Body of pancreas (tissue), 4 donors: Measurements from ENCODE around the gene PTPRN. TPM values are rescaled to one million over a fixed set of nuclear protein-coding genes. Genes with fewer than 3 reads are reported as not detected.
A peak's percentile ranks its signal among the peaks of the same experiment; 100 is the strongest.

ENCODE experiments used
- ATAC-seq: fragments of 150-250 bp; one replicate; pipeline ENCODE4 v1.9.1; 2016
- DNase-seq, 4 donors: peaks; one replicate each; pipeline ENCODE4 v3.0.0-alpha.2; 2019
- H3K27ac ChIP-seq, 4 donors: fragments of 200-600 bp; sonication (generic); 1 replicate in 3 of 4; 2 replicates in 1 of 4; pipeline versions ENCODE4 v1.5.1 to v1.6.1; 2016 to 2019; ENCODE audit warnings: mild to moderate bottlenecking in 1 of 4, mixed read lengths in 1 of 4, moderate library complexity in 1 of 4
- H3K27me3 ChIP-seq, 2 donors: fragments of 200-600 bp; sonication (generic); one replicate each; pipeline ENCODE4 v1.6.0; 2016; ENCODE audit warnings: mild to moderate bottlenecking in 1 of 2
- H3K36me3 ChIP-seq, 2 donors: fragments of 200-600 bp; sonication (generic); replicated peaks in 1 of 2; 2 replicates each; pipeline ENCODE4 v1.5.1; 2016; ENCODE audit warnings: low read depth in 2 of 2; ENCODE audit not compliant: insufficient read depth in 1 of 2
- H3K4me1 ChIP-seq: fragments of 200-600 bp; sonication (generic); one replicate; pipeline ENCODE4 v1.6.0; 2016
- H3K4me3 ChIP-seq, 2 donors: fragments of 200-600 bp; sonication (generic); 1 replicate in 1 of 2; 2 replicates in 1 of 2; pipeline ENCODE4 v1.5.1; 2016 to 2019
- H3K9me3 ChIP-seq, 3 donors: fragments of 200-600 bp; sonication (generic); 1 replicate in 2 of 3; 2 replicates in 1 of 3; pipeline ENCODE4 v1.5.1; 2016
- POLR2A ChIP-seq, 3 donors: fragments of 450-650 bp; IDR thresholded peaks; one replicate each; pipeline ENCODE4 v1.6.1; 2016; ENCODE audit warnings: antibody characterized with exemption in 3 of 3, mild to moderate bottlenecking in 2 of 3
- WGBS, 2 donors: methylation state at CpG; one replicate each; pipeline ENCODE4 v1.1.5; 2017; 5-methylcytosine and 5-hydroxymethylcytosine counted together
- intact Hi-C: fragments of 100-400 bp; cut with DNase I; formaldehyde crosslinking; loops from one replicate; pipeline ENCODE4 v1.15.1; 2023
- total RNA-seq, 2 donors: library from RNA; depleted of rRNA; stranded (reverse); fragments of >200 nt; gene quantifications; one replicate each; pipeline ENCODE4 v1.1.0, GENCODE V29; 2016
- TF ChIP-seq, protein P1 (sequence below), 7 experiments: fragments of 450-650 bp in 4 of 7; fragments of 200-600 bp in 3 of 7; sonication (generic) in 3 of 7; IDR thresholded peaks; one replicate each; pipeline ENCODE4 v1.5.1; 2016 to 2019; ENCODE audit warnings: antibody characterized with exemption in 7 of 7

PTPRN gene
- total RNA-seq, 2 donors from 2014 or later: 18.7 to 19.8 TPM

DNA sequence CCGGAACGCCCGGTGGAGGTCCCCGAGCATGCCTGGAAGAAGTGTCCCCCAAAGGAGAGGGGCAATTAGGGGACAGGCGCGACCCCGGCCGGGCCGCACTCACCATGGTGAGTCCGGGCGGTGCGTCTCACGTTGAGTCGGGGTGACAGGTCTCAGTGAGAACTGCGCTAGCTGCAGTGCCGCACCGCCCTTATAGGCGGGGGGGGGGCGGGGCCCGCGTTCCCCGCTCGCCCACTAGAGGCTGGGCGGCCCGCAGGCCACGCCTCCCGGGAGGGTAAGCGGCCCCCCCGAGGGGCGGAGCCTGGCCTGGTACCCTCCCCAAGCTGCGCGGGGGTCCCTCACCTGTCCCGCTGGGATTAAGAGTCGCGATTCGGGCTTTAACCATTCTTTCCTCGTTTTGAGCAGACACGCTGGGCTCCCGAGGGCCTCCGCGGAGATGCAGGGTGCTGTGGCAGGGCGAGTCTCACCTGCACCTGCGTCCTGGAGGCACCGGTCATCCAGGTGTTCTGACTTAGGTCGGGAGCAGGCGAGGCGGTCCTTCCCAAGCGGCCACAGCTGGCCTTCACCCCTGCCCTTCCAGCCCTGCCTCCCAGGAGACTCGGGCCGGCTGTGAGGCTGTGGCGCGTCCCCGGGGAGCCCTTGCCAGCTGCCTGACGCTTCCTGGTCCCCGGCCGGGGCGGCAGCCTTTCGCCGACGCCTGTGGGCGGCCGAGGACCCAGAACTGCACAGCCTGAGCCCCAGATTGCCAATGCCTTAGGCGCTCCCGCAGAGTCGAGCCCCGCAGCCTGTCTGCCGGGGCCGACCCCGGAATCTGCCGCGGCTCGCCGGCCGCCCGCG is 55.2 kb downstream of the PTPRN start, which contains the start of gene TUBA4A:
TUBA4A (minus strand) TSS at position 166 of the 837 bp plus-strand sequence; CDS start at position 106, 60 bp downstream.
- no peaks in the 10 kb centered on the region for H3K9me3 ChIP-seq
- H3K27ac ChIP-seq: peak within 1 kb of the TSS; percentile 77 to 96 (median 86)
- ATAC-seq (peak; percentile 81), DNase-seq (peak; percentile 90 to 95 (median 92))
- H3K36me3 ChIP-seq: peaks cover 0 to 2% of the 10 kb centered on the region in 2 donors
- WGBS, 2 donors: 1% methylated on average over 45 of the region's 76 CpGs; no CpG with 5 or more reads in 1 of the 2 donors
- intact Hi-C loops: no loop called here
- H3K4me1 ChIP-seq: peaks cover 53% of the 10 kb centered on the region
- peak within 1 kb of the TSS; percentile 20 to 67 for H3K4me3 ChIP-seq
- H3K27me3 ChIP-seq: no peaks in the 10 kb centered on the region
- TF ChIP-seq, protein P1, sequence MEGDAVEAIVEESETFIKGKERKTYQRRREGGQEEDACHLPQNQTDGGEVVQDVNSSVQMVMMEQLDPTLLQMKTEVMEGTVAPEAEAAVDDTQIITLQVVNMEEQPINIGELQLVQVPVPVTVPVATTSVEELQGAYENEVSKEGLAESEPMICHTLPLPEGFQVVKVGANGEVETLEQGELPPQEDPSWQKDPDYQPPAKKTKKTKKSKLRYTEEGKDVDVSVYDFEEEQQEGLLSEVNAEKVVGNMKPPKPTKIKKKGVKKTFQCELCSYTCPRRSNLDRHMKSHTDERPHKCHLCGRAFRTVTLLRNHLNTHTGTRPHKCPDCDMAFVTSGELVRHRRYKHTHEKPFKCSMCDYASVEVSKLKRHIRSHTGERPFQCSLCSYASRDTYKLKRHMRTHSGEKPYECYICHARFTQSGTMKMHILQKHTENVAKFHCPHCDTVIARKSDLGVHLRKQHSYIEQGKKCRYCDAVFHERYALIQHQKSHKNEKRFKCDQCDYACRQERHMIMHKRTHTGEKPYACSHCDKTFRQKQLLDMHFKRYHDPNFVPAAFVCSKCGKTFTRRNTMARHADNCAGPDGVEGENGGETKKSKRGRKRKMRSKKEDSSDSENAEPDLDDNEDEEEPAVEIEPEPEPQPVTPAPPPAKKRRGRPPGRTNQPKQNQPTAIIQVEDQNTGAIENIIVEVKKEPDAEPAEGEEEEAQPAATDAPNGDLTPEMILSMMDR (IDR thresholded peaks at IDR 0.05): peak in 4 of 7 experiments; percentile 23 to 51 (median 42)
- TF ChIP-seq POLR2A (IDR thresholded peaks at IDR 0.05): peak; percentile 96 to 97 (median 97)

DNA sequence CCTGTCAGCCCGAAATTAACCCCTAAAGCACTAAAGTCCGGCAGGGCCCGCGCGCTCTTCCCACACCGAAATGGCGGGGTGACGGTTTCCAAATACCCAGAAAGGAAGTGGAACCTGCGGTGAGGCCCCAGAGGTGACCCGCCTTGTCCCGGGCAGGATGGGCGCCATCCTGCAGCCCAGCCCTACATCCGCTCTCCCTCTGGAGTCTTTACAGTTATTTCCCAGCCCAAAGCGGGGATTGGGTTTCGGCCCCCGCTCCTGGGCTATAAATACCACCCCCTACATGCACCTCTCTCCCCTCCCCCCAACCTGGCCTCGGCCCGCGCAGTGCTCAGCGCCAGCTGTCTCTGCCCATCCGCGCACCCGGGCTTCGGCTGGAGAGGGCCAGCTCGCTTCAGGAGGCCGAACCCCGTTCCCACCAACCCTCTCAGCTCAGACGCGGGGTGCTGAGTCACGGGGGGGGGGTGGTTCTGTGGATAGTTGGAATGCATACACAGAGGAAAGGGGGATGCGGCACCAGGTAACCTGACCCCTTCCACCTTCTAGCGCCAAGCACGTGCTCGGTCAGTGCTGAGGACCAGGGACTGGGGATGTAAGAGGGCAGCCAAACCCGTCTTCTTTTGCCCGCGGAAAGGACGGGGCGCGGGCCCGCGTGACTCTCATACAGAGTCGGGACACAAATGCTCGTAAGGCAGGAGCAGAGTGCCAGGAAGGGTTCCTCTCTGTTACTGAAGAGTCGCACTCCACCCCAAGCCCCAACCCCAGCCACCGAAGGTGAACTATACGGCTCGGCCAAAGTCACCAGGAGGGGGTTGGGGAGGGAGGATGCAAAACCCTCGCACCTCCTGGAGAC is 56.1 kb downstream of the PTPRN start, which contains the start of gene TUBA4B:
TUBA4B (plus strand) TSS at position 344 of the 853 bp plus-strand sequence; CDS start at position 509, 165 bp downstream.
- Histone ChIP-seq H3K27me3 (no peaks in the 10 kb centered on the region), H3K4me3 (peak within 1 kb of the TSS; percentile 20 to 67), H3K9me3 (no peaks in the 10 kb centered on the region), H3K4me1 (peaks cover 62% of the 10 kb centered on the region), H3K27ac (peak within 1 kb of the TSS; percentile 77 to 96 (median 86)), H3K36me3 (peaks cover 0 to 2% of the 10 kb centered on the region in 2 donors)
- no peak for TF ChIP-seq POLR2A (IDR thresholded peaks at IDR 0.05)
- TF ChIP-seq, protein P1 (IDR thresholded peaks at IDR 0.05): no peak
- ATAC-seq (peak; percentile 2), DNase-seq (peak; percentile 48 to 59 (median 52))
- intact Hi-C loops: no loop called here
- WGBS, 2 donors: 2 to 5% methylated on average over 25 to 49 of the region's 49 CpGs

DNA sequence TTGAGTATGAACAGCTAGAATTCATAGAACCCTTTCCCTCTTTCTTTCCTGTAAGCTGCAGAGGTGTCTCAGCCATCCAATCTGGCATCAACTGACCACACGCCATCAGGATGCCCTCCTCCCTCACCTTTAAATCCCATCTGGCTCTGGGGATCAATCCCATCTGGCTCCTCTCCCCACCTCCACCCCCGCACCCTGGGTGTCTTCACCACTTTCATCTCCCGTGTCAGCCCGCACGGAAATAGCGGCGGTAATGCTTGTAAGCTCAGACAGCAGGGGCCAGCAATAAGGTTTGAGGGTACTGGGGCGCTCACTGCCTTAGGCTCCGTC is 56.7 kb downstream of the PTPRN start:
- Histone ChIP-seq H3K27ac (peak overlapping the region; percentile 77 to 96 (median 86)), H3K36me3 (peaks cover 0 to 2% of the 10 kb centered on the region in 2 donors), H3K27me3 (no peaks in the 10 kb centered on the region), H3K4me3 (peak overlapping the region; percentile 17 to 67), H3K9me3 (no peaks in the 10 kb centered on the region), H3K4me1 (peaks cover 68% of the 10 kb centered on the region)
- ATAC-seq: no peak
- intact Hi-C loops: no loop called here
- WGBS, 2 donors: 12 to 18% methylated on average over 9 of the region's 9 CpGs
- TF ChIP-seq, protein P1 (IDR thresholded peaks at IDR 0.05): no peak
- no peak for TF ChIP-seq POLR2A (IDR thresholded peaks at IDR 0.05)
- peak in 1 of 4 donors; percentile 35 for DNase-seq

DNA sequence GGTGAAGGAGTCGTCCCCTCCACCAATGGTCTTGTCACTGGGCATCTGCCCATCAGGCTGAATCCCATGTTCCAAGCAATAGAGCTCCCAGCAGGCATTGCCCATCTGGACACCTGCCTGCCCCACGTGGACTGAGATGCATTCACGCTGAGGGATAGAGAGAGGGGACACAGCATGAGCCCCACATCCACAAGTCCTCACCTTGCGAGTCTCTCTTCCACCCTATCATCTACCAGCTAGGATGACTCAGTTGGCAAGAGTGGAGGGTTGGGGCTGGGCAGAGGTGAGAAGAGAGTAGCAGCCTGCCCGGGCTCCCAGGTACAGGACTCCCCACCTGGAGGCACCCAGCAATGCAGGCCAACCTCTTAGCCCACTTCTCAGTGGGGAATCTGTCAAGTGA is 57.1 kb downstream of the PTPRN start:
- H3K4me1 ChIP-seq: peaks cover 72% of the 10 kb centered on the region
- intact Hi-C loops: no loop called here
- H3K9me3 ChIP-seq: no peaks in the 10 kb centered on the region
- peak overlapping the region; percentile 77 to 96 (median 86) for H3K27ac ChIP-seq
- peaks cover 0 to 2% of the 10 kb centered on the region in 2 donors for H3K36me3 ChIP-seq
- no peak for TF ChIP-seq POLR2A (IDR thresholded peaks at IDR 0.05)
- TF ChIP-seq, protein P1 (IDR thresholded peaks at IDR 0.05): no peak
- DNase-seq (peak in 2 of 4 donors; percentile 30 to 69), ATAC-seq (no peak)
- no peak overlapping the region for H3K4me3 ChIP-seq
- no peaks in the 10 kb centered on the region for H3K27me3 ChIP-seq
- 50 to 65% methylated on average over 4 to 5 of the region's 5 CpGs for WGBS, 2 donors
